Neutrophil (primary cell): ENCODE data around the gene SATL1.

Experiments
- H3K27ac ChIP-seq: fragments of 200-600 bp; sonication (generic); 2 replicates; pipeline ENCODE4 v1.5.1; 2016; ENCODE audit warnings: mild to moderate bottlenecking, moderate library complexity
- H3K27me3 ChIP-seq: fragments of 200-600 bp; sonication (generic); 2 replicates; pipeline ENCODE4 v1.6.0; 2016; ENCODE audit warnings: mild to moderate bottlenecking
- H3K36me3 ChIP-seq: fragments of 200-600 bp; sonication (generic); 2 replicates; pipeline ENCODE4 v1.5.1; 2017
- H3K4me1 ChIP-seq, 2 experiments: fragments of 200-600 bp in 1 of 2; sonication (generic) in 1 of 2; 1 replicate in 1 of 2; 2 replicates in 1 of 2; pipeline versions ENCODE4 v1.5.1 to v1.6.1; 2013 to 2016; ENCODE audit warnings: low read depth in 1 of 2, low read length in 1 of 2, mild to moderate bottlenecking in 1 of 2, moderate library complexity in 1 of 2; ENCODE audit not compliant: control insufficient read depth in 1 of 2, insufficient read depth in 1 of 2
- H3K4me3 ChIP-seq, 2 experiments: fragments of 200-600 bp in 1 of 2; sonication (generic) in 1 of 2; 1 replicate in 1 of 2; 2 replicates in 1 of 2; pipeline ENCODE4 v1.5.1; 2013 to 2016; ENCODE audit warnings: low read depth in 1 of 2, low read length in 1 of 2, mild to moderate bottlenecking in 1 of 2, moderate library complexity in 1 of 2
- H3K9me3 ChIP-seq: fragments of 200-600 bp; sonication (generic); 2 replicates; pipeline ENCODE4 v1.5.1; 2016
- TF ChIP-seq, protein P1 (sequence below): fragments of 200-600 bp; sonication (generic); IDR thresholded peaks from 2 replicates; pipeline ENCODE4 v1.5.1; 2016; ENCODE audit warnings: antibody characterized with exemption

SATL1 gene

DNA sequence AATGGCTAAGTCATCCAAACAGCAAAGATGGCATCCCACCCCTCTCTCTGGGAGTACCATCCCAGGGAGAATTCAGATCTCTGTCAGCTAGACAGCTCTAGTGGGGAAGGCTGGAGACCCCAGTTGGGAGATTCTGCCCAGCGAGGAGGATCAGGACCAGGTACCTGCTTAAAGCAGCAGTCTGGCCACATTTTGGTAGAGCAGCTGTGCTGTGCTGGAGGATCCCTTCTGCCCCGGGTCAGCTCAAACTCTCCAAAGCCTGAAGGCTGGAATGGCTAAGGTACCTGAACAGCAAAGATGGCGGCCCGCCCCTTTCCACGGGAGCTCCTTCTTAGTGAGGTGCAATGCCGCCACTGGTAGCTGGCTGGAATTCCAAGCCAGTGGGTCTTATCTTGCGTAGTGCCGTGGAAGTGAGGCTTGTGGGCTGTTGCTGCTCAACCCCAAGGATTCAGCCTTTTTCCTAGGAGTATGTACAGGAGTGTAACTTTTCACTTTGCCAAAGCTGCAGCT, 40.1 kb downstream of the SATL1 start:
- H3K4me3 ChIP-seq: no peak overlapping the region
- H3K4me1 ChIP-seq: no peaks in the 10 kb centered on the region
- H3K9me3 ChIP-seq: no peaks in the 10 kb centered on the region
- H3K27ac ChIP-seq: no peak overlapping the region
- H3K36me3 ChIP-seq: no peaks in the 10 kb centered on the region
- H3K27me3 ChIP-seq: no peaks in the 10 kb centered on the region
- TF ChIP-seq, protein P1, sequence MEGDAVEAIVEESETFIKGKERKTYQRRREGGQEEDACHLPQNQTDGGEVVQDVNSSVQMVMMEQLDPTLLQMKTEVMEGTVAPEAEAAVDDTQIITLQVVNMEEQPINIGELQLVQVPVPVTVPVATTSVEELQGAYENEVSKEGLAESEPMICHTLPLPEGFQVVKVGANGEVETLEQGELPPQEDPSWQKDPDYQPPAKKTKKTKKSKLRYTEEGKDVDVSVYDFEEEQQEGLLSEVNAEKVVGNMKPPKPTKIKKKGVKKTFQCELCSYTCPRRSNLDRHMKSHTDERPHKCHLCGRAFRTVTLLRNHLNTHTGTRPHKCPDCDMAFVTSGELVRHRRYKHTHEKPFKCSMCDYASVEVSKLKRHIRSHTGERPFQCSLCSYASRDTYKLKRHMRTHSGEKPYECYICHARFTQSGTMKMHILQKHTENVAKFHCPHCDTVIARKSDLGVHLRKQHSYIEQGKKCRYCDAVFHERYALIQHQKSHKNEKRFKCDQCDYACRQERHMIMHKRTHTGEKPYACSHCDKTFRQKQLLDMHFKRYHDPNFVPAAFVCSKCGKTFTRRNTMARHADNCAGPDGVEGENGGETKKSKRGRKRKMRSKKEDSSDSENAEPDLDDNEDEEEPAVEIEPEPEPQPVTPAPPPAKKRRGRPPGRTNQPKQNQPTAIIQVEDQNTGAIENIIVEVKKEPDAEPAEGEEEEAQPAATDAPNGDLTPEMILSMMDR: no peak

DNA sequence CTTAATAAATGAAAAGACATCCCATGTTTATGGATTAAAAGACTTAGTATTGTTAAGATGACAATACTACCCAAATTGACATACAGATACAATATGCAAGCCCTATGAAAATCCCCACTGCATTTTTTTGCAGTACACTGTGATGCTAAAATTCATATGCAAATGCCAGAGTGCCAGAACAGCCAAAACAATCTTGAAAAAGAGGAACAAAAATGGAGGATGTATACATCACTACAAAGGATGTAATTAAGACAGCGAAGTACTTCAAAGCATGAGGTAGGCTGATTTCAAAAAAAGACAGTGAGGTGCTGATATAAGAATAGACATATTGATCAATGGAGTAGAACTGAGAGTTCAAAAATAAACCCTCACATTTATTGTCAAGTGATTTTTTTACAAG, 47.3 kb downstream of the SATL1 start:
- H3K9me3 ChIP-seq: no peaks in the 10 kb centered on the region
- H3K4me3 ChIP-seq: no peak overlapping the region
- H3K36me3 ChIP-seq: no peaks in the 10 kb centered on the region
- no peak overlapping the region for H3K27ac ChIP-seq
- no peaks in the 10 kb centered on the region for H3K4me1 ChIP-seq
- TF ChIP-seq, protein P1: no peak
- no peaks in the 10 kb centered on the region for H3K27me3 ChIP-seq

DNA sequence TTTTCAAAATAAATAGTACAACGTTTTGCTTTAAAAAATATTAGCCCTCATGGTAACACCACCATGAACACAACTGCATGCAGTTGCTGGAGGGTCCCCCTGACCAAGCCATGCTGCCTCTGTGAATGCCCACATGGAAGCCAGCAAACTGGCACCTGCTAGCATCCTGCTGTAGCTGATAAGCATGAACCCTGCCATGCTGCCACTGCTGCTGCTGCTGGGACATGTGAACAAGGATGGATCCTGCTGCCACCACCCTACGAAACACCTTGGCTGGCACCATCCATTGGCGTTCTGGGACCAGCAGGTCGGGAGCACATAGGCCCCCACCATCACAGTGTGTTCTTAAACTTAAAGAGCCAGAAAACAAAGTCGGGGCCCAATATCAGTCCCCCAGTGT, 83.9 kb downstream of the SATL1 start:
- Histone ChIP-seq H3K4me3 (no peak overlapping the region), H3K4me1 (no peaks in the 10 kb centered on the region), H3K36me3 (no peaks in the 10 kb centered on the region), H3K27ac (no peak overlapping the region), H3K9me3 (no peaks in the 10 kb centered on the region), H3K27me3 (no peaks in the 10 kb centered on the region)
- TF ChIP-seq, protein P1: no peak

DNA sequence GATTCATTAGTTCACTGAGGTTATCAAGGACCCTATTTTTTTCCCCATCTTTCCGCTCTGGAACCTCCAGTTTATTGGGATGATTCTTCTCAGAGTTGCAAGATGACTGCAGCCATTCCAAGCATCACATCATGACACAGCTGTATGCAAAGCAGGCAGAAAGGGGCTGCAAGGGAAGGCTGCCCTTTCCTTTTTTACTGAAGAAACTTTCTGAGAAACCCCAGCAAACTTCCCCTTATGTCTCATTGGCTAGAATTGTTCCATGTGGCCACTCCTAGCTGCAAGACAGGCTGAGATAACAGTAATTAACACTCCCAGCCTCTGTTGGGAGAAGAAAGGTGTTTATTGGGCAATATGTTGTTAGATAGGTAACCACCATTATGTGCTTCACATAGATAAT, 102.6 kb downstream of the SATL1 start:
- H3K4me3 ChIP-seq: no peak overlapping the region
- TF ChIP-seq, protein P1: no peak
- no peak overlapping the region for H3K27ac ChIP-seq
- no peaks in the 10 kb centered on the region for H3K4me1 ChIP-seq
- no peaks in the 10 kb centered on the region for H3K9me3 ChIP-seq
- H3K36me3 ChIP-seq: no peaks in the 10 kb centered on the region
- H3K27me3 ChIP-seq: no peaks in the 10 kb centered on the region

DNA sequence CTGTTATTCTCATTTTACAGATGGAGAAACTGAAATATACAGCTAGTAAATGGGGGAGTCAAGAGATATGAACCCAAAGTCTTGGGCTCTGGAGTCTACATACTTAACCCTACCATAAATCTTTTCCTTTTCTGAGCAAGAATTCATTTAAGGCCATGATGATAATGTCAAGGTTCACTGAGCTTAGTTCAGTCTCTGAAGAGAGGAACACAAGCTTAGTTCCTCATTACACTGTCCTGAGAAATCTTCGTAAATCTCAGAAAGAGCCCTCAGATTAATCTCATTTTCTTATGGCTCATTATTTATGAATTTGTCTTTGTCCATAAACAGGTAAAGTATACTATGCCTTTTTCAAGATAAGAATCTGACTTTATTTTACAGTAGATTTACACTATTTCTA, 104.2 kb downstream of the SATL1 start:
- Histone ChIP-seq H3K9me3 (no peaks in the 10 kb centered on the region), H3K27me3 (no peaks in the 10 kb centered on the region), H3K27ac (no peak overlapping the region), H3K36me3 (no peaks in the 10 kb centered on the region), H3K4me3 (no peak overlapping the region), H3K4me1 (no peaks in the 10 kb centered on the region)
- TF ChIP-seq, protein P1: no peak

DNA sequence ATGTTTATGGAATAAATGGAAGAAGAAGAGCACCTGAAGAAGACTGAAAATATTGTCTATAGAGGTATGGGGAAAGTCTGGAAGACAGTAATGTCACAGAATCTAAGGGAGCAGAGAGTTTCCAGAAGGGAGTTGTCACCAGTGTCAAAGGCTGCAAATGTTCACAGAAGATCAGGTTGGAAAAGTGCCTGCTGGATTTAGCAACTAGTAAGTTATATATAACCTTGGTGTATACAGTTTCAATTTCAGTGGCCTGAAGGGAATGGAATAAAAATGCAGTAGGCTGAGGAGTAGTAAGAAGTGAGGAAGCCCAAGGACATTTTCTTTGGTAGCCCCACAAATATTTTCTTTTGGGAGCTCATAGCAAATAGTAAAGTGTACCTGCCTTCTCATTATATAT, 107.2 kb downstream of the SATL1 start:
- no peaks in the 10 kb centered on the region for H3K27me3 ChIP-seq
- H3K4me1 ChIP-seq: no peaks in the 10 kb centered on the region
- no peak overlapping the region for H3K4me3 ChIP-seq
- no peak overlapping the region for H3K27ac ChIP-seq
- TF ChIP-seq, protein P1: no peak
- no peaks in the 10 kb centered on the region for H3K9me3 ChIP-seq
- H3K36me3 ChIP-seq: no peaks in the 10 kb centered on the region
